ENCODE measurements around the gene TUBB2A. TPM values are rescaled to one million over a fixed set of nuclear protein-coding genes. Genes with fewer than 3 reads are reported as not detected.

Gene TUBB2A
- total and polyA plus RNA-seq, 2 of the 13 experiments (the other 11 are each of a cell fraction or from before 2014, with no cell fraction given), result 35.3 to 106 TPM

DNA sequence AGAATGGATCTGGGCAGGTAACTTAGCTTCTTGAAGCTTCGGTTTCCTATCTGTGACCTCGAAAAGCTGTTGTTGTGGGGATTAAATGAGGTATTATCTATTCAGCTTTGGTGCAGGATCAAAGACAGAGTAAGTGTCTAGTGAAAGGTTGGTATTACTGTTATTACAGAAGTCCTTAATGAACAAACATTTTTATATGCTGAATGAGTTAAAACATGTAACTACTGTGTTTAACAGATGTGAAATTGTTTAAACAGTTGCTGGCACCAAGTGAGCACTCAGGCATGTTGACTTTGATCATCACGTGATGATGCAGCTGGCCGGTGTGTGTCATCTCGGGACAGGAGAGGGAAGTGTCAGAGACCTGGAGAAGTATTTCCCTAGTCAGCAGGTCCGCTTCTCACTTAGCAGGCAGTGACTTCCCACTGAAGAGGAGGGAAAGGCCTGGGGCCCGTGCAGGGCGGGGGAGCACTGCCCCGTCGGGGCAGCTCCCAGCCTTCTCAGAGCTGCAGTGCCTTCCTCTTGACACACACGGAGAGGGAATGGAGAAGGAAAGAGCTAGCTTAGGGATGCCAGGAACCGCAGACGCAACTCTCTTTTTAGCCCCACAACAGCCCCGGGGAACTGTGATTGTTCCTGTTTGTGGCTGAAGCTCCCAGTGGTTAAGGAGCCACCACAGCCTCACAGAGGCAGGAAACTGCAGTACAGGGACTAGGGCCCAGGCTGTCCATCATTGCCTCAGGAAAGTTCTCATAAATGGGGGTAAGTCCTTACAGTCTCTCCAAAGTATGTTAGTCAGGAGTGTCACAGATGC is 18.0 kb downstream of the TUBB2A start (continued):
- TF ChIP-seq ZKSCAN5 (CRISPR knock-in tag; IDR thresholded peaks at IDR 0.05), result 0 out of 2 replicates have a peak, but pooled peaks have one; percentile 26
- 0 out of 2 replicates have a peak, but pooled peaks have one; percentile 53 for TF ChIP-seq ZNF543 (CRISPR knock-in tag; IDR thresholded peaks at IDR 0.05)
- TF ChIP-seq ARNTL (CRISPR knock-in tag; IDR thresholded peaks at IDR 0.05), result peak; percentile 60; the same call in 1 of the 2 replicates
- TF ChIP-seq, protein P1, sequence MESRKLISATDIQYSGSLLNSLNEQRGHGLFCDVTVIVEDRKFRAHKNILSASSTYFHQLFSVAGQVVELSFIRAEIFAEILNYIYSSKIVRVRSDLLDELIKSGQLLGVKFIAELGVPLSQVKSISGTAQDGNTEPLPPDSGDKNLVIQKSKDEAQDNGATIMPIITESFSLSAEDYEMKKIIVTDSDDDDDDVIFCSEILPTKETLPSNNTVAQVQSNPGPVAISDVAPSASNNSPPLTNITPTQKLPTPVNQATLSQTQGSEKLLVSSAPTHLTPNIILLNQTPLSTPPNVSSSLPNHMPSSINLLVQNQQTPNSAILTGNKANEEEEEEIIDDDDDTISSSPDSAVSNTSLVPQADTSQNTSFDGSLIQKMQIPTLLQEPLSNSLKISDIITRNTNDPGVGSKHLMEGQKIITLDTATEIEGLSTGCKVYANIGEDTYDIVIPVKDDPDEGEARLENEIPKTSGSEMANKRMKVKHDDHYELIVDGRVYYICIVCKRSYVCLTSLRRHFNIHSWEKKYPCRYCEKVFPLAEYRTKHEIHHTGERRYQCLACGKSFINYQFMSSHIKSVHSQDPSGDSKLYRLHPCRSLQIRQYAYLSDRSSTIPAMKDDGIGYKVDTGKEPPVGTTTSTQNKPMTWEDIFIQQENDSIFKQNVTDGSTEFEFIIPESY (CRISPR knock-in tag; IDR thresholded peaks at IDR 0.05), result peak; percentile 80
- peak; percentile 57; the same call in 1 of the 2 replicates for TF ChIP-seq PHF20 (CRISPR knock-in tag; IDR thresholded peaks at IDR 0.05)
- 0 out of 2 replicates have a peak, but pooled peaks have one; percentile 17 for TF ChIP-seq MBNL3 (CRISPR knock-in tag; conservative IDR thresholded peaks at IDR 0.05)
- TF ChIP-seq, protein P2, sequence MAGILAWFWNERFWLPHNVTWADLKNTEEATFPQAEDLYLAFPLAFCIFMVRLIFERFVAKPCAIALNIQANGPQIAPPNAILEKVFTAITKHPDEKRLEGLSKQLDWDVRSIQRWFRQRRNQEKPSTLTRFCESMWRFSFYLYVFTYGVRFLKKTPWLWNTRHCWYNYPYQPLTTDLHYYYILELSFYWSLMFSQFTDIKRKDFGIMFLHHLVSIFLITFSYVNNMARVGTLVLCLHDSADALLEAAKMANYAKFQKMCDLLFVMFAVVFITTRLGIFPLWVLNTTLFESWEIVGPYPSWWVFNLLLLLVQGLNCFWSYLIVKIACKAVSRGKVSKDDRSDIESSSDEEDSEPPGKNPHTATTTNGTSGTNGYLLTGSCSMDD (CRISPR knock-in tag; IDR thresholded peaks at IDR 0.05), result no peak
- TF ChIP-seq KAT7 (CRISPR knock-in tag; IDR thresholded peaks at IDR 0.05; ENCODE audit: borderline replicate concordance), result 0 out of 2 replicates have a peak, but pooled peaks have one; percentile 62
- TF ChIP-seq, protein P3, sequence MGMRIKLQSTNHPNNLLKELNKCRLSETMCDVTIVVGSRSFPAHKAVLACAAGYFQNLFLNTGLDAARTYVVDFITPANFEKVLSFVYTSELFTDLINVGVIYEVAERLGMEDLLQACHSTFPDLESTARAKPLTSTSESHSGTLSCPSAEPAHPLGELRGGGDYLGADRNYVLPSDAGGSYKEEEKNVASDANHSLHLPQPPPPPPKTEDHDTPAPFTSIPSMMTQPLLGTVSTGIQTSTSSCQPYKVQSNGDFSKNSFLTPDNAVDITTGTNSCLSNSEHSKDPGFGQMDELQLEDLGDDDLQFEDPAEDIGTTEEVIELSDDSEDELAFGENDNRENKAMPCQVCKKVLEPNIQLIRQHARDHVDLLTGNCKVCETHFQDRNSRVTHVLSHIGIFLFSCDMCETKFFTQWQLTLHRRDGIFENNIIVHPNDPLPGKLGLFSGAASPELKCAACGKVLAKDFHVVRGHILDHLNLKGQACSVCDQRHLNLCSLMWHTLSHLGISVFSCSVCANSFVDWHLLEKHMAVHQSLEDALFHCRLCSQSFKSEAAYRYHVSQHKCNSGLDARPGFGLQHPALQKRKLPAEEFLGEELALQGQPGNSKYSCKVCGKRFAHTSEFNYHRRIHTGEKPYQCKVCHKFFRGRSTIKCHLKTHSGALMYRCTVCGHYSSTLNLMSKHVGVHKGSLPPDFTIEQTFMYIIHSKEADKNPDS (CRISPR knock-in tag; IDR thresholded peaks at IDR 0.05), result no peak
- TF ChIP-seq CBFB (CRISPR knock-in tag; IDR thresholded peaks at IDR 0.05), result 0 out of 2 replicates have a peak, but pooled peaks have one; percentile 44
- TF ChIP-seq ZMYM4 (CRISPR knock-in tag; IDR thresholded peaks at IDR 0.05), result peak; percentile 69
- TF ChIP-seq NFKB2 (CRISPR knock-in tag; IDR thresholded peaks at IDR 0.05; ENCODE audit: borderline replicate concordance), result peak; percentile 73; the same call in 1 of the 2 replicates
- TF ChIP-seq SRSF4 (IDR thresholded peaks at IDR 0.05; ENCODE audit: low read depth, low read length, poor library complexity, severe bottlenecking), result no peak
- TF ChIP-seq RBFOX2 (IDR thresholded peaks at IDR 0.05; ENCODE audit: low read depth, low read length), result peak; percentile 41; the same call in 1 of the 2 replicates
- TF ChIP-seq ZFP1 (CRISPR knock-in tag; IDR thresholded peaks at IDR 0.05), result peak; percentile 80; the same call in 1 of the 2 replicates
- 0 out of 2 replicates have a peak, but pooled peaks have one; percentile 63 for TF ChIP-seq THYN1 (CRISPR knock-in tag; IDR thresholded peaks at IDR 0.05; ENCODE audit: borderline replicate concordance, low read depth)
- TF ChIP-seq, protein P4, sequence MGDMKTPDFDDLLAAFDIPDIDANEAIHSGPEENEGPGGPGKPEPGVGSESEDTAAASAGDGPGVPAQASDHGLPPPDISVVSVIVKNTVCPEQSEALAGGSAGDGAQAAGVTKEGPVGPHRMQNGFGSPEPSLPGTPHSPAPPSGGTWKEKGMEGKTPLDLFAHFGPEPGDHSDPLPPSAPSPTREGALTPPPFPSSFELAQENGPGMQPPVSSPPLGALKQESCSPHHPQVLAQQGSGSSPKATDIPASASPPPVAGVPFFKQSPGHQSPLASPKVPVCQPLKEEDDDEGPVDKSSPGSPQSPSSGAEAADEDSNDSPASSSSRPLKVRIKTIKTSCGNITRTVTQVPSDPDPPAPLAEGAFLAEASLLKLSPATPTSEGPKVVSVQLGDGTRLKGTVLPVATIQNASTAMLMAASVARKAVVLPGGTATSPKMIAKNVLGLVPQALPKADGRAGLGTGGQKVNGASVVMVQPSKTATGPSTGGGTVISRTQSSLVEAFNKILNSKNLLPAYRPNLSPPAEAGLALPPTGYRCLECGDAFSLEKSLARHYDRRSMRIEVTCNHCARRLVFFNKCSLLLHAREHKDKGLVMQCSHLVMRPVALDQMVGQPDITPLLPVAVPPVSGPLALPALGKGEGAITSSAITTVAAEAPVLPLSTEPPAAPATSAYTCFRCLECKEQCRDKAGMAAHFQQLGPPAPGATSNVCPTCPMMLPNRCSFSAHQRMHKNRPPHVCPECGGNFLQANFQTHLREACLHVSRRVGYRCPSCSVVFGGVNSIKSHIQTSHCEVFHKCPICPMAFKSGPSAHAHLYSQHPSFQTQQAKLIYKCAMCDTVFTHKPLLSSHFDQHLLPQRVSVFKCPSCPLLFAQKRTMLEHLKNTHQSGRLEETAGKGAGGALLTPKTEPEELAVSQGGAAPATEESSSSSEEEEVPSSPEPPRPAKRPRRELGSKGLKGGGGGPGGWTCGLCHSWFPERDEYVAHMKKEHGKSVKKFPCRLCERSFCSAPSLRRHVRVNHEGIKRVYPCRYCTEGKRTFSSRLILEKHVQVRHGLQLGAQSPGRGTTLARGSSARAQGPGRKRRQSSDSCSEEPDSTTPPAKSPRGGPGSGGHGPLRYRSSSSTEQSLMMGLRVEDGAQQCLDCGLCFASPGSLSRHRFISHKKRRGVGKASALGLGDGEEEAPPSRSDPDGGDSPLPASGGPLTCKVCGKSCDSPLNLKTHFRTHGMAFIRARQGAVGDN (CRISPR knock-in tag; IDR thresholded peaks at IDR 0.05), result peak; percentile 96
- TF ChIP-seq ATF1 (CRISPR knock-in tag; IDR thresholded peaks at IDR 0.05), result peak; percentile 34

Measured in HepG2 (cell line).